Activated CD8-positive, alpha-beta memory T cell treated with anti-CD3 and anti-CD28 coated beads for 1 hour (primary cell): ENCODE measurements around the gene PRLR.
"Not testable (repeated sequence)": the region's sequence is repeated elsewhere in the genome, so short reads cannot be mapped to it uniquely, and the experiment has no call there.

Experiments
- DNase-seq, 2 donors: peaks; one replicate each; pipeline ENCODE4 v3.0.0-alpha.2; 2020; ENCODE audit warnings: low read depth in 1 of 2; ENCODE audit errors: extremely low read depth in 1 of 2

The PRLR gene

DNA sequence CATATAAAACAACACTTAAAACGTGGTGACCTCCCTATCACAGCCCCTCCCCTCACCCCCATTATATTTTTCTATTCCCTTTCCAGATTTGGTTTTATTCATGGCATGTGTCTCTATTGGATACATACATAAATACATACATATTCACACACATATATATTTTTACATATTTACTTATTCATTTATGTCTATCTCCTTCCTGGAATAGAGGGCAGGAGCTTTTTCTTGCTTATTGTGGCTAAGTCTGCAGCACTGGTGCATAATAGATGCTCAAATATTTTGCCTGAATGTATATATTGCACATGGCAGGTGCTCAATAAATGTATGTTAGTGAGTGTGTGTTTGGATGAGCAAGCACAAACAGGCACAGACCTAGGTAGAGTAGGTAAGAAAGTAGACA lies 185.0 kb downstream of the PRLR start:
- no peak for DNase-seq

DNA sequence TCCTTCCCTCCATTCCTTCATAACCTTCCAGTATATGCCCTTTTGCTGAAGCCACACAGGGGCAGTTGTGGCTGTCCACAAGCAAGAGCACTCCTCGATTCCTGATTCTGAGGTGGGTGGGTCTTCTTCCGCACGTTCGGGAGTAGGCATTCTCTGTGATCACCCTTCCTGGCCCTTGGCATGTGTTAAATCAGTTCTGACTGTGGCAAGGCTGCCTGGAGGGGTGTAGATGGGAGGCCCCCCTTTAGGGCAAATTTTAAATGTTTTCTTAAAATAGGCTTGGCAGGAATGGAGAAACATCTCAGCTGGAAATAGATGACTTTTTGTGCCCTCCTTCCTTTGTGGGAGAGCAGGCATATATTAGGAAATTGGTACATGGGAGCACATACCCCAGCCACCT lies 185.6 kb downstream of the PRLR start:
- no peak for DNase-seq

DNA sequence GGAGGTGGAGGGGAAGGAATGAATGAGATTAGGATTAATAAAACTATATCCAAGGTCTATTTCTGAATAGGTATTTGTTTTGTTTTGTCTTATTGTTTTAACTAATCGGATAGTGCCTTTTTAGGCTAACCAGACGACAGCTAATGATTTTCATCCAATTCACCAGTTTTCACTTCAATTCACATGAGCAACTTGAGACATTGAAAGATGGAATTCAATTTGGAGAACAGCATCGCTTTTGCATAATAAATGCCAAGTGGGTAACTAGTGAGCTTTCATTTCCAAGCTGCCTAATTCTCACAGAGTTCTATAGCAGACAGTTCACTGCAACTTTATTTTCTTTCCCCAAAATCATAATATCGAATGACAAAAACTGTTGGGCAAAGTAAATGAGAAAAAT lies 187.5 kb downstream of the PRLR start:
- no peak for DNase-seq

DNA sequence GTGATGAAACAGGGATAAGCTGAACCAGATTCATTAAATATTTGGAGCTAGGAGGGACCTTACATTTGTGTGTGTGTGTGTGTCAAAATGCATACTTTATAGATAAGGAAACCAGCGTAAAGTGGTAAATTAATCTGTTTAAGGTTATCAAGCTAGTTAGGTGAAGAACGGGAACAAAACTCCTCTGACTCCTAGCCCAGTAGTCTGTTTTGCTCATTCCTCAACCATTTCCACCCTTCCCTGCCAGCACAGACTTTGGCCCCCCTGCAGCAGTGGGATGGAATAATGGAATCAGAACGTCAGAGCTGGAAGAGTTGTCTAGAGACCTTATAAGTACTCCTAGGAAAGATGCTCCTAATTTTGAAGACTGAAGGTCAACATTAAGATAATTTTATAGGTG lies 189.0 kb downstream of the PRLR start:
- DNase-seq = no peak

DNA sequence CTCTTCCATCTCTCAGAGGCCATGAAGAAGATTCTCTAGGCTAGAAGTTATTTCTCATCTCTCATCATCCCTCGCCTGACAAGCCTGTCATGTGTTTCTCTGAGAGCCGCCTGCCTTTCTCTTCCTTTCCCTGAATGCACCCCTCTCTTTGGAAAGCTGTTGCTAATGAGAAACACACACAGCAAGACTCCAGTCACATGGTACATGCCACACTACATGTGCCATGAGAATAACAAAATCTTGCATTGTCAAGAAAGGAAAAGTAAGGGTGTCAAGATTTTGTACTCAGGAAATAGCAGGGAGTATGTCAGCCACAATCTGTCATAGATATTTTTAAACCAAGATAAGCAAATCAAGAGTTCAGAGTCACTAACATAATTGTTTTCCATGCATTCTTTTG lies 191.4 kb downstream of the PRLR start:
- DNase-seq = no peak

DNA sequence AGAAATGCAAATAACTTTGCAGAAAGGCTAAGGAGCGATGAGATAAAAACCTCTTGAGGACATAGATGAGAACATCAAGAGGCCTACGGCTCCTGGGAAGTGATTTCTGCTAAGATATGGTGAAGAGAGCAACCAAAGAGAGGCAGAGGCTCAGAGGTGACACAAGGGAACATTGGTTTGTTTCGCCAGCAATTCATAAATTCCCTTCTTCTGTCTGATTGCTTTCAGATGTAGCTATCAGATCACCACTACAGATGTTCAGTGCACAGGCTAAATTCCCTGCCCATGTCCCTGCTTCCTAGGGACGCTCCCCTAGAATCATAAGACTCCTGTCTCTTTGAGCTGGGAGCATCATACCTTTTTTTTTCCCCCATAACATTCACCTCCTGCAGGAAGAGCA lies 193.8 kb downstream of the PRLR start:
- no peak for DNase-seq

DNA sequence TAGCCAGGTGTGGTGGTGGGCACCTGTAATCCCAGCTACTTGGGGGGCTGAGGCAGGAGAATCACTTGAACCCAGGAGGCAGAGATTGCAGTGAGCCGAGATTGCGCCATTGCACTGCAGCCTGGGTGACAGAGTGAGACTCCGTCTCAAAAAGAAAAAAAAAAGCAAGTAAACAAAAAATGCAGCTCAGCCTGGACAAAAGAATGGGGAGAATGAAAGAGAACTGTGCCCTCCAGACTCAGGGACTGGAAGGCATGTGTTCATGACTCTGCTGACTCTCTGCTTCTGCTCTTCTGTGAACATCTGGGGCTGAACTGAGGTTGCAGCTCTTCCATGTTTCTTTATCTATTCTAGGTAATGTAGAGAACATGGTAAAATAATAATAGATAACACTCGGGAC lies 194.4 kb downstream of the PRLR start:
- DNase-seq = not testable (repeated sequence)

DNA sequence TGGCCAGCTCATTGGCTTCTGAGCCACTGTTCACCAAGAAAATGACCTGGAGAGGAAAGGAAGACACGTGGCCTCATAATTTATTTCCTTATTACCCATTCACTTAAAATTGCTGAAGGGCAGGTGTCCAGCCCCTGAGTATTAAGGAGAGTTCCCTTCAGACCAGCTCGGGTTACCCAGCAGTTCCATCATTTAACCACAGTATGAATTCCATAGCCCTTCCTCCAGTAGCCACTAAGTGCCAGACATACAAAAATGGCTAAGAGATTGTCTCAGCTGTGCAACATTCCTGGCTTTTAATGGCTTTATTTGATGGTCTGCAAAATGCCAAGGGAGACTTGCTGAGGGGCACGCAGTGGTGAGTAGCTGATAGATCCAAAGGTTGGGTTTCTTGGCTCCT lies 195.0 kb downstream of the PRLR start:
- no peak for DNase-seq

DNA sequence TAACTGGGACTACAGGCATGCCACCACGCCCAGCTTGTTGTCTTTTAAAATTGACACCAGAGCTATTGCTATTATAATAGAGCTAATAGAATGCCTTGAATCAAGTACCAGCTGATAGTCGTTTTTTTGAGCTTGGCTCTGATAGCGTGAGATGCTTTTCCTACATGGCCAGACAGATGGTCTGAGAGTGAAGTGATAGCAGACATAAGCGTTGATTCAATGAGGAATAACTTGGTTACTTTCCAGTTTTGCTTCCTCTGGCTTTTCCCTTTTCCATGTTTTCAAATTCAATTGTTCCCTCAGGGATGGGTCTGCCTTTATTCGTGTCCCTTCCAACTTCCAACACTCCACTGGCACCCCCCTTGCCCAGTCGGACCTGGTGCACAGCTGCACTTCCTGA lies 197.9 kb downstream of the PRLR start:
- DNase-seq = no peak

DNA sequence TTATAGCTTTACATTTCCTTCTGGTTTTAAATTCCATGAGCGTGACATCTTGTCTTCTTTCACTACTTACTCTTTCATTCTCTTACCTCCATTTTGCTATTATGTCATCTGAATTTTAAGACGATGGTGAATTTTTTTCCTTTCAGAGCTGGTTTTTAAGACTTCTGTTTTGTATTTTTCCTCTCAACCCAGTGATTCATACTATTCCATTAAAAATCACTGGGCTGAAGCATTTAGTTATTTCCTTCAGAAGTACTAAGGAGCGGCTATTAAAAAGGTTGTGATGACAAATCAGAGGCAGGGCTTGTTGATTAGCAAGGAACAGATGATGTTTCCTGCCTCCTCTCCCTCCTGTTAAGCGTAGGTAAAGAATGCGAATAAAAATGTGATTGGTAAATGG lies 199.0 kb downstream of the PRLR start:
- no peak for DNase-seq

DNA sequence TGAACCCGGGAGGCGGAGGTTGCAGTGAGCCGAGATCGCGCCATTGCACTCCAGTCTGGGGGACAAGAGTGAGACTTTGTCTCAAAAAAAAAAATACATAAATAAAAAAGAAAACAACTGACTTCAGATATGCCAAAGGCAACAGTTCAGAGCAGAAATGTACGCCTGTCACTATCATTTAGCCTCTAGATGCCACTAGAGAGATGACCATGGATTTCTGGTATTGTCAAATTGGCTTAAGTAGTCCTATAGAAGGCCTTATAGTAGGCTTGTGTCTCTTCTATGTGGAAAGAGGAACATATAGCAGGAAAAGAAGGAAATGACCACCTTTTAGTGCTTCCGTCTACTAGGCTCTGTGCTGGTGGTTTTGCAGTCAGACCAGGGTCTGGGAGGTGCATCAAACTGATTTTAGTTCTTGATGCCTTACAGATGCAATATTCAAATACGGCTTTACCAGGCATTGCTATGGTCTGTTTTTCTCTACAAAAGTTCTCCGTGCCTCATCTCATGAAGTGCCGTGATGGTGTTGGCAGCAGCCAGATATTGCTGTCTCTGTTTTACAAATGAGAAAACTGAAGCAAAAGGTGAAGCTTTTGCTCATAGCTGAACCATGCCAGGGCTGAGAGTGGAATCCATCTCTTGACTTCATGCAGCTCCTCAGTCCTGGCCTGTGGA lies 199.7 kb downstream of the PRLR start:
- no peak for DNase-seq

DNA sequence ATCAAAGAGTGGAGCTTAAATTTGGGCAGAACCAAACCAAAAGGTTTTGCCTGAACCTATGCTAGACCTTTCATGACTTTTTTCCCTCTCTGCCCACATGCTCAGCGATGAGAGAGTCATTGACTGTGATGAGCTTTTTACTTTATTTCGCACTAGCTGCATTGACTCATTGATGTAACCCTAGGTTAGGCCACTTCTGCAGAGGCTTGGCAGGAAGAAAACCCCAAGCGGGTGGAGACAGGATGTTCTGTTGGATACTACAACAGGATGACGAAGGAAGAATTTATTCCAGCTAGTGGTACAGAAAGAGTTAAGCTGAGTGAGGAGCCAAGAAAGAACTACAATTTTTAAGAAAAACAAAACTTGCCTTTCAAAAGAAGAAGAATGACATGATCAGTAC lies 201.0 kb downstream of the PRLR start:
- DNase-seq = no peak

DNA sequence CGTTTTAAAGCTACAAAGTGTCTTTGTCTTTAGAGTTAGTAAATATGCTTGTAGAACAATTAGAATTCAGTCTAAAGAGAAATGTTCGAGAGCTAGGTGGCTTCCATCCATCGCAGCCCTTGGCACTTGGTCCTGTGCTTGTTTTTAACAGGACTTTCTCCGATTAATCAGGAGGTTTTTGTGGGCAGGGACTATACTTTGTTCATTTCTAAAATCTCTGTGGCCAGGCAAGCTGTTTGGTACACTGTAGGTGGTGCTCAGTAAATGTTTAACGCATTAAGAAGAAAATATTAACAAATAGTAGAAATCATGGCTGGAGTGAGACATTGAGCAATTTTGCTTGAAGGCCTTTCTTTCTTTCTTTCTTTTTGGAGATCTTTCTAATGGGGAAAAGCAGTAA lies 203.3 kb downstream of the PRLR start:
- no peak for DNase-seq

DNA sequence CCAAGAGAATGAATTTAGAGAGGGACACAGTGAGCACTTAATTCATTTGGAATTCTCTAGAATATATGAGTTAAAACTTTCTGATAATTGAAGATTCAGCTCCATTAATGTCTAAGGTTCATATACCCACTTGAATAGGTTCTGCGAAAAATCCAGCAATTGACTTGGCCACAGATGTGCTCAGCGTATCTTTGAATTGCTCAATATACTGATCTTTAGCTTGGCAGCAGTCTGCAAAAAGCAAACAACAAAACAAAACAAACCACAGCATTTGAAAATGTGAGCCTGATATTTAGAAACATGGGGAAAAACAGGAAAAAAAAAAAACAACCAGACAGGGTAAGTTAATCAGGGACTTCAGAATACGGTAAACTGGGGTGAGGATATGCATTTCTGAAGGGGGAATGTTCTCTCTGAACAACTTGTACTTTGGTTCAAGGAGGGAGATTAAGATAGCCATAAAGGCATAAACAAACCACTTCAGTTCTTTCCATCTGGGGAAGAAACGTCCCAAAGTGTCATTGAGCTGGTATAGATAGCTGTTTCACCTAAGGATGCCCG lies 203.9 kb downstream of the PRLR start:
- DNase-seq = no peak

DNA sequence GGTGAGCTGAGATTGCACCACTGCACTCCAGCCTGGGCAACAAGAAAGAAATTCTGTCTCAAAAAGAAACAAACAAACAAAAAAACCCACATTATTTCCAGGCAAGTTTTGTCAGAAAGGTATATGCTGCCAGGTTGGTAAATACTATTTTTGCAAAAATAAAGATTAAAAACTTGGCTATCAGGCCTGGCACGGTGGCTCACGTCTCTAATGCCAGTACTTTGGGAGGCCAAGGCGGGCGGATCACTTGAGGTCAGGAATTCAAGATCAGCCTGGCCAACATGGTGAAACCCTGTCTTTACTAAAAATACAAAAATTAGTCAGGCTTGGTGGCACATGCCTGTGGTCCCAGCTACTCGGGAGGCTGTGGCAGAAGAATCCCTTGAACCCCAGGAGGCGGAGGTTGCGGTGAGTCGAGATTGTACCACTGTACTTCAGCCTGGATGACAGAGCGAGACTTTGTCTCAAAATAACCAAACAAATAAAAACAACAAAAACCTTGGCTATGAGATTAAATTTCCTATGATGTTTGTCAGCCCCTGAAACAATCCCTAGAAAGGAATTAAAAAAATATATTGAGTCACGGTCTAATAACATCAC lies 205.3 kb downstream of the PRLR start:
- DNase-seq = no peak

DNA sequence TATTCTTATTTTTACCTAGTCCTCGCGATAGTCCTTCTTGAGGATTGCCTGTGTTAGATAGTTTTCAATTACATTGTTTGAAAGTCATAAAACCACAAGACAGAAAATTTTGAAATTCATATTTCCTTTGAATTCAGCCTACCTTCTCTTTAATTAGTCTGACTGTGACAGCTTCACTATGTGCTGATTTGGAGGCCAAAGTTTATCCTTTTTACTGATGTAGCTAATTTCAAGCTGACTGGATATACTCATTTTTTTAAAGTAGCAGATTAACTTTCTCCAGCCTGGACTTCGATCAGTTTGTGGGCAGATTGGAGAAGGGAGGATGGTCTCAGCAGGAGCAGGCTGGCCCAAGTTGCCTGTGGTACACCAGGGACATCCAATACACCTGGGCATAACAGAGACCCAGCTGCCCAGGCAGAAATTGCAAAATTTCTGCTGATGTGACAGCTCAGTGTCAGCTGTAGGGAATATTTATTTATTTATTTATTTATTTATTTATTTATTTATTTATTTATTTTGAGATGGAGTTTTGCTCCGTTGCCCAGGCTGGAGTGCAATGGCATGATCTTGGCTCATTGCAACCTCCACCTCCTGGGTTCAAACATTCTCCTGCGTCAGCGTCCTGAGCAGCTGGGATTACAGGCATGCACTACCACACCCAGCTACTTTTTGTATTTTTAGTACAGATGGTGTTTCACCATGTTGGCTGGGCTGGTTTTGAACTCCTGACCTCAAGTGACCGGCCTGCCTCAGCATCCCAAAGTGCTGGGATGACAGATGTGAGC lies 206.7 kb downstream of the PRLR start:
- DNase-seq = no peak

DNA sequence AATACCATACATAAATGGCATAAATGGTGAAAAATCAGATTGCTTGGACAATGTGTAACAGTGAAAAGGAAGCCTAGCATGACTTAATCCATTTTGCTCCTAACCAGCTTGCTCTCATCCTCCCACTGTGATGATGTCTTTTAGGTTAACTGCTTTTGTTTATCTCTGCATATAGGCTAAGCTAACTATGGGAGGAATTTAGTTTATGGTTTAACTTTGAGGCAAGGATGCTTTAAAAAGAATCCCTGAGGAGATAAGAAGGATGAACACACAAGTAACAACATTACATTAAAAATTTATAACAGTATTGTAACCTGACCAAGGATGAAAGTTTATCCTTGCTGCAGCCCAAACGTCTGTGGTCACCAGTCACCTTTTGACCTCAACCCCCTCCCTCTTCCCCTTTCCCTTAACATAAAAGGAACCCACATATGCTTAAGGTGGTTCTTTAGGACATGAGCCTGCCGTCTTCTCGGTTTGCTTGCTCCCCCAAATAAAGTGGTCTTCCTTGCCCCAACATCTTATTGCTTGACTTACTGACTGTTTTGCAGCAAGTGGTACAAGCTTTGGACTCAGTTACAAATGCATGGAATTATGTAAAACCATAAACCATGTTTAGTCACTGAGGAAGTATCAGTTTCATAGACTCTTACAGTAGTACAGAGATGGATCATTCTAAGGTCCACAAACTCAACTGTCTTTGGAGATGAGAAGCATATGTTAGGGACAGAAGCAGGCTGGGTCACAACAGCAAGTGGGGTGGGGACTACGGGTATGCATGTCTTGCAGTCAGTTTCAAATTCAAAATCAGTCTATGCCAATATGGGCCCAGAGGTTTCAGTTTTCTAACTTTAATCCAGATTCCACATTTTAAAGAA lies 213.9 kb downstream of the PRLR start:
- no peak for DNase-seq

DNA sequence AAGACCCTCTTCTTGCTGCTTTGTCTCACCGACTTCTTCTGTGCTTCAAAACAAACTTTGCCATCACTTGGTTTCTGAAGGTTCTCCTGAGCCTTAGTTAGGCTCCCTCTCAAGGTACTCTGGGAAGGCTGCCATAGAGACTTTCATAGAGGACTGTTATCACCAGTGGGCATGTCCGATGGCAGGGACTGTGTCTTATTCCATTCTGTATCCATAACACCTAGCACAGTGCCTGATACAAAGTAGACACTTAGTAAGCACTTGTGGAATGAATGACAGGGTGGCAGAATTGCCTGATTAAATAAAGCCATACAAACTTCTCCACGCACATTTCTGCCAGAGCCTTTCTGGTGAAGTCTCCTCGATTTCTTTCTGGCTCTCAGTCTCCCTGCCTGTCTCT lies 215.2 kb downstream of the PRLR start:
- no peak for DNase-seq

DNA sequence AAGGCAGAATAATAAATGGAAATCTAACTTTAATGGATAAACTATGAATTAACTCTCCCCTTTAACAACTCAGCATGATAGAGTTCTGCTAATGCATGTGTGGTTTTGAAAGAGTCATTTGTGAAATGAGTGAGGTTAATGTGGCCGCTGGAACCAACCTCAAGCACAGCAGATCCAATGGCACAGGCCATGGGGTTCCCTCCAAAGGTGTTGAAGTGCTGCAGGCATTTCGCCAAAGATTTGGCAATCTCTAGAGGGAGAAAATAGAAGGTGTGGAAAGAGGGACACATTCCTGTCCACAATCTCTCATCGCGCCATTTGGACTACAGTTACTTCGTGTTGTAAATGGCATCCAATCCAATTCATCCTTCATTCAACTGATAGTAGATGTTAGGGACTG lies 217.5 kb downstream of the PRLR start:
- no peak for DNase-seq

DNA sequence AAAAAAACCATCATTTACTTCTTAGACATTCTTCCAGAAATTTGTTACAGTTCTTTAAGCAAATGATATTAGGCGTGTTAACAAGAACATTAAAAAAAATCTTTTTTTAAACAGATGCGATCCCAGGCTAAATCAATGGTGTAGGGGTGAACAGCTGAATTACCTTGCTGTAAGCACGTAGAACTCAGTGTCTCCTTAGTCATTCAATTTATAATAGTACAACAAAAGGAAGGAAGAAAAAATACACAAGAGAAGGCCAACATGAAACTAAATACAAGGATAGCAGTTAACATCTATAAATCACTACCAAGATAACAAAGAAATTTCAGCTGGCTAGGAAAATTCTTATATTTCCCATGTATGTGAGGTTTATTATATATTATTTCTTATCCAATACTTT lies 217.9 kb downstream of the PRLR start:
- DNase-seq = no peak

DNA sequence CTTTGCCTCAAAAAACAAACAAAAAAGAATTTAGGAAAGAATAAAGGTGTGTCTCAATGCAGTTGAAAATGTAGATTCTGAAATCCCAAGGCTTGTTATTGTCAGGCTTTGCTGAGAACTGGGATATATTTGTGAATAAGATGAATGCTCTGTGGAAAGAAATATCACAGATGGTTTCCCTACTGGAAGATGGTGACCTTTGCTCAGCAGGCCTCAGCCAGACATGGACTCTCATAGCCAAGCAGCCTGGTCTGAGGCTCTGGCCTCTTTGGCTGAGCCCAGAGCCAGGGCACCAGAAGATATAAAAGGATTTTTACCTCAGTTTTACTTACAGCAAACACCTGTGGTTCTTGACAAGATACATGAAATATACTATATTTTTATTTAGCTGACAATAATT lies 219.6 kb downstream of the PRLR start:
- DNase-seq = no peak
